OCI-LY3 (cell line): Measurements from ENCODE around the gene GADD45A.

ENCODE experiments used
- H2AFZ ChIP-seq: fragments of 200-600, 300-600 bp; shearing (Covaris generic); 2 replicates; pipeline ENCODE4 v1.6.0; 2014; ENCODE audit warnings: antibody characterized with exemption, low read depth, low read length
- H3K27ac ChIP-seq: fragments of 200-600, 300-600 bp; sonication (generic); 2 replicates; pipeline ENCODE4 v1.5.1; 2014; ENCODE audit warnings: mild to moderate bottlenecking, low read length, moderate library complexity, mixed read lengths
- H3K27me3 ChIP-seq: fragments of 200-600, 300-600 bp; sonication (generic); 2 replicates; pipeline ENCODE4 v1.6.1; 2014; ENCODE audit warnings: low read depth, low read length, mixed read lengths
- H3K36me3 ChIP-seq: fragments of 200-600, 300-600 bp; sonication (generic); replicated peaks from 2 replicates; pipeline ENCODE3; 2014; ENCODE audit warnings: low read depth, low read length, mixed read lengths
- H3K4me1 ChIP-seq: fragments of 300-600, 200-600 bp; sonication (generic); 2 replicates; pipeline ENCODE4 v1.6.1; 2014; ENCODE audit warnings: low read length, mixed read lengths
- H3K4me2 ChIP-seq: fragments of 200-600, 300-600 bp; sonication (generic); 2 replicates; pipeline ENCODE4 v1.6.1; 2014; ENCODE audit warnings: low read length, mixed read lengths
- H3K4me3 ChIP-seq: fragments of 300-600, 200-600 bp; sonication (generic); 2 replicates; pipeline ENCODE4 v1.5.1; 2014; ENCODE audit warnings: antibody characterized with exemption, mild to moderate bottlenecking, low read length, moderate library complexity
- H3K79me2 ChIP-seq: fragments of 300-600, 200-600 bp; shearing (Covaris generic); 2 replicates; pipeline ENCODE4 v1.6.1; 2014; ENCODE audit warnings: mild to moderate bottlenecking, low read length, mixed read lengths
- H3K9ac ChIP-seq: fragments of 300-600, 200-600 bp; shearing (Covaris generic); 2 replicates; pipeline ENCODE4 v1.6.0; 2014; ENCODE audit warnings: mild to moderate bottlenecking, low read length, moderate library complexity
- H3K9me3 ChIP-seq: fragments of 200-600, 300-600 bp; shearing (Covaris generic); 2 replicates; pipeline ENCODE4 v1.6.1; 2014; ENCODE audit warnings: low read length, mixed read lengths; ENCODE audit not compliant: insufficient read depth
- H4K20me1 ChIP-seq: fragments of 200-600, 300-600 bp; sonication (generic); 2 replicates; pipeline ENCODE4 v1.6.1; 2016; ENCODE audit warnings: low read length, mixed read lengths; ENCODE audit not compliant: insufficient read depth
- EZH2phosphoT487 ChIP-seq: fragments of 200-600 bp; shearing (Covaris generic); IDR thresholded peaks from 2 replicates; pipeline ENCODE4 v1.6.1; 2018; ENCODE audit warnings: antibody characterized with exemption, mixed run types, low read depth
- TF ChIP-seq, protein P1 (sequence below): fragments of 200-600, 300-600 bp; sonication (generic); IDR thresholded peaks from 2 replicates; pipeline ENCODE4 v1.5.1; 2014; ENCODE audit warnings: antibody characterized with exemption, low read length, low read depth

The GADD45A gene

DNA sequence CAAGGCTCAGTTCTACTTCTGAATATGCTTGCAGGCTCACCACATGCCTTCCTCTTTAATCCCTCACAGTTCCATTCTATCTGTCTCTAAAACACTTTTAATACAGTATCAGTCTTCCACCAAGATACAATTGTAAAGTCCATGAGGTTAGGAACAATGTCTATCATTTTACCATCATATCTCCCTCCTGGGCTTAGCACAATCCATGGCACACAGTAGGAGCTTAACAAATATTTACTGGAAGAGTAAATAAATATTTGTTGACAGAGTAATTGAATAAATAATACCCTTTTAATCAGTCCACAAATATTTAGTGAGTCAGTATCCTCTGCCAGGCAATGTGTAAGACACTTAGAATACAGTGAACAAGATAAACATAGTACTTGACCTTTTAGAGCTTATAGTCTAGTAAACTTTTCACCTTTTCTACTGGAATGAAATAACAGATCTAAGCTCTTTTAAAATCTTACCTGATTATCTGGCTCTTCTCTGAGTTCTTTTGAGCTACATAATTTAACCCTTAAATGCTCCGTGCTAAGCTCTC is 12.7 kb upstream of the GADD45A start:
- H3K36me3 ChIP-seq: no peaks in the 10 kb centered on the region
- peaks cover 7% of the 10 kb centered on the region; the same call in 1 of the 2 replicates for H3K9me3 ChIP-seq
- H3K27ac ChIP-seq: no peak overlapping the region
- no peak overlapping the region for H3K4me2 ChIP-seq
- no peaks in the 10 kb centered on the region for H3K79me2 ChIP-seq
- no peak overlapping the region for H3K9ac ChIP-seq
- H4K20me1 ChIP-seq: no peaks in the 10 kb centered on the region
- H2AFZ ChIP-seq: no peak overlapping the region
- H3K27me3 ChIP-seq: peaks cover 4% of the 10 kb centered on the region; the same call in 1 of the 2 replicates
- TF ChIP-seq EZH2phosphoT487: no peak
- TF ChIP-seq, protein P1, sequence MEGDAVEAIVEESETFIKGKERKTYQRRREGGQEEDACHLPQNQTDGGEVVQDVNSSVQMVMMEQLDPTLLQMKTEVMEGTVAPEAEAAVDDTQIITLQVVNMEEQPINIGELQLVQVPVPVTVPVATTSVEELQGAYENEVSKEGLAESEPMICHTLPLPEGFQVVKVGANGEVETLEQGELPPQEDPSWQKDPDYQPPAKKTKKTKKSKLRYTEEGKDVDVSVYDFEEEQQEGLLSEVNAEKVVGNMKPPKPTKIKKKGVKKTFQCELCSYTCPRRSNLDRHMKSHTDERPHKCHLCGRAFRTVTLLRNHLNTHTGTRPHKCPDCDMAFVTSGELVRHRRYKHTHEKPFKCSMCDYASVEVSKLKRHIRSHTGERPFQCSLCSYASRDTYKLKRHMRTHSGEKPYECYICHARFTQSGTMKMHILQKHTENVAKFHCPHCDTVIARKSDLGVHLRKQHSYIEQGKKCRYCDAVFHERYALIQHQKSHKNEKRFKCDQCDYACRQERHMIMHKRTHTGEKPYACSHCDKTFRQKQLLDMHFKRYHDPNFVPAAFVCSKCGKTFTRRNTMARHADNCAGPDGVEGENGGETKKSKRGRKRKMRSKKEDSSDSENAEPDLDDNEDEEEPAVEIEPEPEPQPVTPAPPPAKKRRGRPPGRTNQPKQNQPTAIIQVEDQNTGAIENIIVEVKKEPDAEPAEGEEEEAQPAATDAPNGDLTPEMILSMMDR: no peak
- H3K4me1 ChIP-seq: no peaks in the 10 kb centered on the region
- no peak overlapping the region for H3K4me3 ChIP-seq

DNA sequence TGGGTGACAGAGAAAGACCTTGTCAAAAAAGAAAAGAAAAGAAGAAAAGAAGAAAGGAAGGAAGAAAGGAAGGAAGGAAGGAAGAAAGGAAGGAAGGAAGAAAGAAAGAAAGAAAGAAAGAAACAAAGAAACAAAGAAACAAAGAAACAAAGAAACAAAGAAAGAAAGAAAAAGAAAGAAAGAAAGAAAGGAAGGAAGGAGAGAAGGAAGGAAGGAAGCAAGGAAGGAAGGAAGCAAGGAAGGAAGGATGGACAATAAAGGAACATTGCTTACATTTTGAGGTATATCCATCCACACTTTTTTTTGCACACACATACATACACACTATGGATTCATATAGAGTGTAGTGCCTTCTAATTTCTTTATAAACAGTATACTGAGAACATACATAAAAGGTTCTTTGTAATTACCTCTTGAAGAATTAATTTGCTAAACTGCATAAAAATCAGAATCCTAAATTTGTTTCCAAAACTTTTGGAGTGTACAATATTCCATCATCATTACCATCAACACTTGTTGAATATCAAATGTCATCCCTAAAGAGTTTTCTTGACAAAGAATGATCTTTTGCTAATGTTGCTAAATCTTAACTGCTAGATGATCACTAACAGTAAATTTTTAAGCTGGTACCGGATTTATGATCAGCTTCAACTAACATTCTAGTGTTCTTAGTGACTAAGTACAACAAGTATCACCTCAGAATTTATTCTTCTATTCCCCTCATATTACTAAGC is 11.4 kb upstream of the GADD45A start:
- no peak overlapping the region for H3K9ac ChIP-seq
- TF ChIP-seq, protein P1: no peak
- no peak for TF ChIP-seq EZH2phosphoT487
- H3K4me3 ChIP-seq: no peak overlapping the region
- H3K4me2 ChIP-seq: no peak overlapping the region
- no peaks in the 10 kb centered on the region for H4K20me1 ChIP-seq
- H3K27ac ChIP-seq: no peak overlapping the region
- H3K4me1 ChIP-seq: no peaks in the 10 kb centered on the region
- H3K36me3 ChIP-seq: no peaks in the 10 kb centered on the region
- no peak overlapping the region for H2AFZ ChIP-seq
- H3K79me2 ChIP-seq: no peaks in the 10 kb centered on the region
- H3K27me3 ChIP-seq: peaks cover 4% of the 10 kb centered on the region; the same call in 1 of the 2 replicates
- peaks cover 7% of the 10 kb centered on the region; the same call in 1 of the 2 replicates for H3K9me3 ChIP-seq

DNA sequence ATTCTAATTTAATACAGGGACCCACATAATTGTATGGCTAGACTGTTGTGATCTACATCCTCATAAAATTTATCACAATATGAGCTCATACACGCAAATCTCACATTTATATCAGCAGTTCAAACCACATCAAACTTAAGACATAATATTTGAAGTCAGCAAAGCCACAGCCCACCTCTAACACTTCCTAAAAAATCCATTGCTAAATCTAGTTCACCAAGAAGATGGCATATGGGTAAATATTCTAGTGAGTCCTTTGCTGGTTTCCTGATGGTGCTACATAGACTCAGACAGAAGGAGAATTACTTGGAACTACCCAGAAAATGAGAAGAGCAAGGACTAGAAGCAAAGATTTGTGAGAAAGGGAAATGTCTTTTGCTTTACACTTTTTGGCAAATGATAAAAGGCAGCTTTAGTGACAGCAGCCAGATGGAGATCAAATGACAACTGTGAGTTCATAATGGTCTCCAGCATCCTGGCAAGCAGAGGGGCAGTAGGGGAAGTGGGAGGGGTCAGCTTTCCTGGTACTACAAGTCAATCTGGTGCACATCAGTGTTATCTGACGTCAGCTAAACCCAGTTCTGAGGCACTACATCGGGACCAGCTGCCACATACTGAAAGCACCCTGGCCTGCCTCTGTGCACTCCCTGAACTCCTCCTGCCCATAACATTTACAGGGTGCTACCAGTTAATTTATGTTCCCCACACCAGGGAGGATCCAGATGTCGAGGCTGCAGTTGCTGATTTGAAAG is 10.6 kb upstream of the GADD45A start:
- no peaks in the 10 kb centered on the region for H3K36me3 ChIP-seq
- no peak overlapping the region for H2AFZ ChIP-seq
- peaks cover 4% of the 10 kb centered on the region; the same call in 1 of the 2 replicates for H3K27me3 ChIP-seq
- no peaks in the 10 kb centered on the region for H3K79me2 ChIP-seq
- TF ChIP-seq EZH2phosphoT487: no peak
- TF ChIP-seq, protein P1: no peak
- no peaks in the 10 kb centered on the region for H4K20me1 ChIP-seq
- no peak overlapping the region for H3K9ac ChIP-seq
- peaks cover 7% of the 10 kb centered on the region; the same call in 1 of the 2 replicates for H3K9me3 ChIP-seq
- H3K27ac ChIP-seq: no peak overlapping the region
- H3K4me3 ChIP-seq: no peak overlapping the region
- H3K4me1 ChIP-seq: no peaks in the 10 kb centered on the region
- no peak overlapping the region for H3K4me2 ChIP-seq

DNA sequence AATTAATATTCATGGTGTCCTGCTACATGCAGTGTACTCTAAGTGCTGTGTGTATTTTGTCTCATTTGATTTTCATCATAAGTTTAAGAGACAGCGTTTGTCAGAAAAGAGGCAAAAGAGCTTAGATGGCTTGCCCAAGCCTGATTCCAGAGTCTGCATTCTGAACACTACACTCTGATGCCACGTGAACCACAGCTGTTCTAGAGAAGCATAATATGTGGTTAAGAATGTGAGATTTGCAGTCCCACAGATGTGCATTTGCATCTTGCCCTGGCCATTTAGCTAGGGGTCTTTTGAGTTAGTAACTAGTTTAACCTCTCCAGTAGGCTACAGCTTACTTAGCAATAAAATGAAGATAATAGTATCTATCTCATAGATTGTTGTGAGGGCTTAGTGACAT is 9.2 kb upstream of the GADD45A start:
- no peak overlapping the region for H3K9ac ChIP-seq

More for the DNA sequence above, 9.2 kb upstream of the GADD45A start:
- Histone ChIP-seq H3K27ac (no peak overlapping the region), H3K27me3 (peaks cover 4% of the 10 kb centered on the region; the same call in 1 of the 2 replicates), H3K36me3 (no peaks in the 10 kb centered on the region), H3K79me2 (no peaks in the 10 kb centered on the region), H3K4me2 (no peak overlapping the region), H3K4me3 (no peak overlapping the region), H2AFZ (no peak overlapping the region), H4K20me1 (no peaks in the 10 kb centered on the region), H3K9me3 (peaks cover 7% of the 10 kb centered on the region; the same call in 1 of the 2 replicates), H3K4me1 (no peaks in the 10 kb centered on the region)
- TF ChIP-seq EZH2phosphoT487: no peak
- TF ChIP-seq, protein P1: no peak
